Spleen (tissue), 11 donors: Measurements from ENCODE around the gene FBXO48. TPM values are rescaled to one million over a fixed set of nuclear protein-coding genes. Genes with fewer than 3 reads are reported as not detected.

ENCODE experiments used
- DNase-seq: peaks from one replicate; pipeline ENCODE4 v3.0.0-alpha.2; 2020
- H3K27ac ChIP-seq, 8 donors: fragments of 200-600 bp; sonication (generic) in 7 of 8; 1 replicate in 4 of 8; 2 replicates in 4 of 8; pipeline versions ENCODE4 v1.5.0 to v1.8.0; 2016 to 2021; ENCODE audit warnings: inconsistent platforms in 4 of 8, mild to moderate bottlenecking in 4 of 8, moderate library complexity in 1 of 8
- H3K27me3 ChIP-seq, 7 donors: fragments of 200-600 bp; sonication (generic) in 6 of 7; replicated peaks in 1 of 7; 1 replicate in 4 of 7; 2 replicates in 3 of 7; pipeline versions ENCODE4 v1.5.0 to v1.8.0; 2016 to 2021; ENCODE audit warnings: inconsistent platforms in 3 of 7, mild to moderate bottlenecking in 1 of 7
- H3K36me3 ChIP-seq, 6 donors: fragments of 200-600 bp; sonication (generic) in 5 of 6; 1 replicate in 4 of 6; 2 replicates in 2 of 6; pipeline versions ENCODE4 v1.5.0 to v1.8.0; 2016 to 2021; ENCODE audit warnings: inconsistent platforms in 2 of 6
- H3K4me1 ChIP-seq, 6 donors: fragments of 200-600 bp; sonication (generic) in 5 of 6; 1 replicate in 3 of 6; 2 replicates in 3 of 6; pipeline versions ENCODE4 v1.5.0 to v1.8.0; 2016 to 2021; ENCODE audit warnings: inconsistent platforms in 3 of 6
- H3K4me3 ChIP-seq, 8 donors: fragments of 200-600 bp; sonication (generic) in 7 of 8; 1 replicate in 4 of 8; 2 replicates in 4 of 8; pipeline versions ENCODE4 v1.5.0 to v1.8.0; 2016 to 2021; ENCODE audit warnings: inconsistent platforms in 4 of 8, mild to moderate bottlenecking in 4 of 8, moderate library complexity in 2 of 8
- H3K9me3 ChIP-seq, 8 donors: fragments of 200-600 bp; sonication (generic) in 7 of 8; 1 replicate in 4 of 8; 2 replicates in 4 of 8; pipeline versions ENCODE4 v1.5.0 to v1.8.0; 2016 to 2021; ENCODE audit warnings: inconsistent platforms in 4 of 8
- CTCF ChIP-seq, 11 experiments: fragments of 200-600 bp in 7 of 11; fragments of 450-650 bp in 4 of 11; sonication (generic) in 4 of 11; IDR thresholded peaks in 8 of 11; conservative IDR thresholded peaks in 3 of 11; 1 replicate in 7 of 11; 2 replicates in 4 of 11; pipeline versions ENCODE4 v1.4.0 to v1.8.0; 2016 to 2021; ENCODE audit warnings: antibody characterized with exemption in 11 of 11, inconsistent platforms in 4 of 11, mild to moderate bottlenecking in 1 of 11
- POLR2A ChIP-seq, 3 donors: fragments of 450-650 bp; IDR thresholded peaks; one replicate each; pipeline ENCODE4 v1.5.1; 2017; ENCODE audit warnings: antibody characterized with exemption in 3 of 3, mild to moderate bottlenecking in 1 of 3
- POLR2AphosphoS5 ChIP-seq, 3 donors: sonication (generic); formaldehyde crosslinking; IDR thresholded peaks; one replicate each; pipeline ENCODE4 v1.5.1; 2017; ENCODE audit warnings: antibody characterized with exemption in 3 of 3
- WGBS, 5 donors: extraction: QIAGEN DNeasy Blood & Tissue Kit in 3 of 5; methylation state at CpG; one replicate each; pipeline versions ENCODE4 v1.1.5 to v1.1.7; 2013 to 2018; 5-methylcytosine and 5-hydroxymethylcytosine counted together
- intact Hi-C: fragments of 100-400 bp; cut with DNase I; formaldehyde crosslinking; loops from one replicate; pipeline ENCODE4 v1.15.0; 2023; ENCODE audit warnings: low total_unique reads
- polyA plus RNA-seq, 3 donors: library from polyadenylated mRNA; stranded (reverse); fragments of 200-250 nt; gene quantifications; one replicate each; pipeline ENCODE4 v1.2.1, GENCODE V29; 2013
- total RNA-seq, 7 donors: library from RNA; depleted of rRNA in 3 of 7; stranded (reverse); fragments of >200 nt in 3 of 7; fragmentation: NEBNext Ultra II Directional in 4 of 7; extraction: Animal tissue kit (Norgen Biotek cat#: 25700) in 4 of 7; gene quantifications; one replicate each; pipeline versions ENCODE4 v1.1.0 to v1.2.1, GENCODE V29; 2016 to 2021
- donor health status: healthy with polysubstance abuse.
- donor health status: DM: no; HTN: no; CAD: no; lungs with moderate emphysema.
- donor health status: DM: no; HTN: no; CAD: no.
- donor health status: Bipolar disorder and iron deficiency.
- donor health status: healthy.
- donor health status: DM: no; HTN: no; CAD: no.
- donor health status: DM: yes; HTN: yes; CAD: no.

FBXO48 gene
- total and polyA plus RNA-seq, 10 donors: 0.72 to 2.6 (median 1.7) TPM

GRCh38 chr2:68426848-68427579, 40.1 kb downstream of the FBXO48 start:
- H3K36me3 ChIP-seq: no peaks in the 10 kb centered on the region
- no peak for TF ChIP-seq POLR2AphosphoS5 (IDR thresholded peaks at IDR 0.05)
- TF ChIP-seq CTCF (IDR thresholded peaks at IDR 0.05 in 8 of 11, conservative IDR thresholded peaks at IDR 0.05 in 3 of 11): no peak
- no peak for TF ChIP-seq POLR2A (IDR thresholded peaks at IDR 0.05)
- H3K27me3 ChIP-seq: no peaks in the 10 kb centered on the region
- no peaks in the 10 kb centered on the region for H3K9me3 ChIP-seq
- H3K4me1 ChIP-seq: peaks cover 34 to 73% (median 60%) of the 10 kb centered on the region in 6 donors
- peak overlapping the region in 1 of 8 donors; percentile 6 for H3K4me3 ChIP-seq
- DNase-seq: no peak
- H3K27ac ChIP-seq: peak overlapping the region; percentile 3 to 83 (median 74)
- intact Hi-C loops: loop anchor here (10.0 kb wide), 1 partner anchor 52 kb away; no protein-coding TSS in a partner anchor
- 34 to 58% (median 38%) methylated on average over 10 of the region's 10 CpGs for WGBS, 5 donors

GRCh38 chr2:68426446-68426845, 40.6 kb downstream of the FBXO48 start:
- Histone ChIP-seq H3K27ac (peak overlapping the region in 7 of 8 donors; percentile 57 to 83 (median 75)), H3K9me3 (no peaks in the 10 kb centered on the region), H3K36me3 (no peaks in the 10 kb centered on the region), H3K4me3 (no peak overlapping the region), H3K27me3 (no peaks in the 10 kb centered on the region), H3K4me1 (peaks cover 34 to 78% (median 60%) of the 10 kb centered on the region in 6 donors)
- no peak for DNase-seq
- WGBS, 5 donors: 69 to 91% (median 70%) methylated on average over 1 of the region's 1 CpG
- no peak for TF ChIP-seq POLR2AphosphoS5 (IDR thresholded peaks at IDR 0.05)
- no peak for TF ChIP-seq CTCF (IDR thresholded peaks at IDR 0.05 in 8 of 11, conservative IDR thresholded peaks at IDR 0.05 in 3 of 11)
- no peak for TF ChIP-seq POLR2A (IDR thresholded peaks at IDR 0.05)
- intact Hi-C loops: loop anchor here (10.0 kb wide), 1 partner anchor 52 kb away; no protein-coding TSS in a partner anchor

GRCh38 chr2:68425503-68425902, 41.6 kb downstream of the FBXO48 start:
- Histone ChIP-seq H3K27me3 (no peaks in the 10 kb centered on the region), H3K4me1 (peaks cover 34 to 86% (median 63%) of the 10 kb centered on the region in 6 donors), H3K9me3 (no peaks in the 10 kb centered on the region), H3K4me3 (no peak overlapping the region), H3K27ac (peak overlapping the region in 7 of 8 donors; percentile 9 to 83 (median 75)), H3K36me3 (no peaks in the 10 kb centered on the region)
- TF ChIP-seq POLR2A (IDR thresholded peaks at IDR 0.05) (no peak), CTCF (IDR thresholded peaks at IDR 0.05 in 8 of 11, conservative IDR thresholded peaks at IDR 0.05 in 3 of 11) (no peak), POLR2AphosphoS5 (IDR thresholded peaks at IDR 0.05) (no peak)
- intact Hi-C loops: loop anchor here (10.0 kb wide), 1 partner anchor 51 kb away; no protein-coding TSS in a partner anchor
- 70 to 90% (median 79%) methylated on average over 3 of the region's 3 CpGs for WGBS, 5 donors
- DNase-seq: no peak

GRCh38 chr2:68423966-68424650, 43.0 kb downstream of the FBXO48 start:
- Histone ChIP-seq H3K4me3 (peak overlapping the region in 1 of 8 donors; percentile 25), H3K4me1 (peaks cover 34 to 94% (median 71%) of the 10 kb centered on the region in 6 donors), H3K27me3 (no peaks in the 10 kb centered on the region), H3K27ac (peak overlapping the region; percentile 1 to 83 (median 73)), H3K36me3 (no peaks in the 10 kb centered on the region), H3K9me3 (no peaks in the 10 kb centered on the region)
- 4 to 16% (median 8%) methylated on average over 2 of the region's 2 CpGs for WGBS, 5 donors
- intact Hi-C loops: loop anchor here (10.0 kb wide), 1 partner anchor 49 kb away; no protein-coding TSS in a partner anchor
- DNase-seq: no peak
- TF ChIP-seq POLR2A (IDR thresholded peaks at IDR 0.05): no peak
- TF ChIP-seq CTCF (IDR thresholded peaks at IDR 0.05 in 8 of 11, conservative IDR thresholded peaks at IDR 0.05 in 3 of 11): no peak
- TF ChIP-seq POLR2AphosphoS5 (IDR thresholded peaks at IDR 0.05): no peak
